Fibroblast of skin of right quadriceps (primary cell): Measurements from ENCODE around the gene C2CD5.
"Not testable (repeated sequence)": the region's sequence is repeated elsewhere in the genome, so short reads cannot be mapped to it uniquely, and the experiment has no call there.

Experiments
- DNase-seq: peaks from one replicate; pipeline ENCODE4 v3.0.0-alpha.2; 2013

C2CD5 gene

GRCh38 chr12:22544038-22544979 lies at the start of gene C2CD5:
Gene C2CD5 (minus strand): TSS chr12:22544542. CDS start chr12:22544150, 392 bp downstream.
- peak; percentile 98 for DNase-seq

GRCh38 chr12:22593864-22594263 lies 49.5 kb upstream of the C2CD5 start:
- no peak for DNase-seq

- no peak for DNase-seq
Observed at GRCh38 chr12:22588817-22589216, 44.5 kb upstream of the C2CD5 start.

- no peak for DNase-seq
Observed at GRCh38 chr12:22578328-22578727, 34.0 kb upstream of the C2CD5 start.

- no peak for DNase-seq
Observed at GRCh38 chr12:22577667-22578066, 33.3 kb upstream of the C2CD5 start.

GRCh38 chr12:22576473-22576872 lies 32.1 kb upstream of the C2CD5 start:
- no peak for DNase-seq

GRCh38 chr12:22576065-22576464 lies 31.7 kb upstream of the C2CD5 start:
- DNase-seq: no peak

GRCh38 chr12:22574921-22575320 lies 30.6 kb upstream of the C2CD5 start:
- DNase-seq: no peak

GRCh38 chr12:22573181-22573580 lies 28.8 kb upstream of the C2CD5 start:
- DNase-seq: no peak

GRCh38 chr12:22569253-22569652 lies 24.9 kb upstream of the C2CD5 start:
- no peak for DNase-seq

GRCh38 chr12:22562036-22563028 lies 18.0 kb upstream of the C2CD5 start:
- DNase-seq: no peak

GRCh38 chr12:22554750-22555149 lies 10.4 kb upstream of the C2CD5 start:
- DNase-seq: not testable (repeated sequence)

- no peak for DNase-seq
Observed at GRCh38 chr12:22551624-22552023, 7.3 kb upstream of the C2CD5 start.

- DNase-seq: no peak
Observed at GRCh38 chr12:22545255-22545654, 913 bp upstream of the C2CD5 start.

- no peak for DNase-seq
Observed at GRCh38 chr12:22543246-22544037, 900 bp downstream of the C2CD5 start.

GRCh38 chr12:22541496-22542155 lies 2.7 kb downstream of the C2CD5 start:
- no peak for DNase-seq

GRCh38 chr12:22539055-22539454 lies 5.3 kb downstream of the C2CD5 start:
- DNase-seq: no peak

GRCh38 chr12:22538311-22538710 lies 6.0 kb downstream of the C2CD5 start:
- no peak for DNase-seq

- DNase-seq: no peak
Observed at GRCh38 chr12:22536971-22537544, 7.3 kb downstream of the C2CD5 start.

- DNase-seq: no peak
Observed at GRCh38 chr12:22536346-22536945, 7.9 kb downstream of the C2CD5 start.

GRCh38 chr12:22535478-22535877 lies 8.9 kb downstream of the C2CD5 start:
- no peak for DNase-seq
